BLaER1 (cell line): Measurements from ENCODE around the gene GORAB.

Experiments used
- H3K27ac ChIP-seq: shearing (Covaris generic); formaldehyde crosslinking; 2 replicates; pipeline ENCODE4 v1.8.1; 2022
- H3K27me3 ChIP-seq: shearing (Covaris generic); formaldehyde crosslinking; 2 replicates; pipeline ENCODE4 v1.8.1; 2022
- H3K36me3 ChIP-seq: shearing (Covaris generic); formaldehyde crosslinking; 2 replicates; pipeline ENCODE4 v1.8.1; 2022
- H3K4me1 ChIP-seq: shearing (Covaris generic); formaldehyde crosslinking; 2 replicates; pipeline ENCODE4 v1.8.1; 2022
- H3K4me2 ChIP-seq: shearing (Covaris generic); formaldehyde crosslinking; 2 replicates; pipeline ENCODE4 v1.8.1; 2022
- H3K4me3 ChIP-seq: shearing (Covaris generic); formaldehyde crosslinking; 2 replicates; pipeline ENCODE4 v1.8.1; 2022
- H3K9ac ChIP-seq: shearing (Covaris generic); formaldehyde crosslinking; 2 replicates; pipeline ENCODE4 v1.8.1; 2022
- H3K9me3 ChIP-seq: shearing (Covaris generic); formaldehyde crosslinking; 2 replicates; pipeline ENCODE4 v1.8.1; 2022
- H4K20me1 ChIP-seq: shearing (Covaris generic); formaldehyde crosslinking; 2 replicates; pipeline ENCODE4 v1.8.1; 2022
- Cebpa-rat ChIP-seq: shearing (Covaris generic); IDR thresholded peaks from 2 replicates; pipeline ENCODE4 v1.8.1; 2022

The GORAB gene

GRCh38 chr1:170513138-170513537 is 18.8 kb upstream of the GORAB start:
- no peak overlapping the region for H3K4me3 ChIP-seq
- no peak overlapping the region for H3K9ac ChIP-seq
- no peaks in the 10 kb centered on the region for H3K27me3 ChIP-seq
- no peak overlapping the region for H3K4me2 ChIP-seq
- no peaks in the 10 kb centered on the region for H4K20me1 ChIP-seq
- no peak overlapping the region for H3K27ac ChIP-seq
- H3K4me1 ChIP-seq, result no peaks in the 10 kb centered on the region
- TF ChIP-seq Cebpa-rat, result no peak
- no peaks in the 10 kb centered on the region for H3K36me3 ChIP-seq
- H3K9me3 ChIP-seq, result no peaks in the 10 kb centered on the region

- no peaks in the 10 kb centered on the region for H3K27me3 ChIP-seq
- H3K4me1 ChIP-seq, result no peaks in the 10 kb centered on the region
- no peak overlapping the region for H3K27ac ChIP-seq
- no peak overlapping the region for H3K4me2 ChIP-seq
- no peak overlapping the region for H3K4me3 ChIP-seq
- no peak for TF ChIP-seq Cebpa-rat
- H4K20me1 ChIP-seq, result no peaks in the 10 kb centered on the region
- no peaks in the 10 kb centered on the region for H3K9me3 ChIP-seq
- H3K9ac ChIP-seq, result no peak overlapping the region
- H3K36me3 ChIP-seq, result no peaks in the 10 kb centered on the region
Observed at GRCh38 chr1:170518185-170518834, 13.7 kb upstream of the GORAB start.

DNA sequence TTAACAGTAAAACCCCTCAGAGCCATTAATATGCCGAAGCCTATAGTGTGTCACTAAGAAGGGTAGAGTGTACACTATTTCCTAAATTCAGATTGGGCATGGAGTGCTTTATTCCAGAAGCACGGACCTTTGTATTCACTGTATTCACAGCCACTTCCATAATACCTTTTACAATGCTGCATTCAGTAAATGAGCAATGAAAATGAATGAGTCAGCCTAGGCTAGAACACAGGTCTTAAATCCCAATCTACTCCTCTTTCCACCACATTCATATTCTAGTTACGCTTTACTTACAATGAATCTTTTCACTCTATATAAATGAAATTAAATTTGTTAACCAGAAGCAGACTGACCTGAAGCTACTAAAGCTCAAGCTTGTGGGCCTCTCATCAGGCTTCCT is 13.0 kb upstream of the GORAB start:
- no peaks in the 10 kb centered on the region for H3K27me3 ChIP-seq
- no peaks in the 10 kb centered on the region for H3K36me3 ChIP-seq
- H3K4me2 ChIP-seq, result no peak overlapping the region
- H3K4me1 ChIP-seq, result no peaks in the 10 kb centered on the region
- no peaks in the 10 kb centered on the region for H3K9me3 ChIP-seq
- no peak overlapping the region for H3K4me3 ChIP-seq
- no peak overlapping the region for H3K9ac ChIP-seq
- TF ChIP-seq Cebpa-rat, result no peak
- H3K27ac ChIP-seq, result no peak overlapping the region
- H4K20me1 ChIP-seq, result no peaks in the 10 kb centered on the region

- H3K4me1 ChIP-seq, result no peaks in the 10 kb centered on the region
- H3K4me2 ChIP-seq, result no peak overlapping the region
- H4K20me1 ChIP-seq, result no peaks in the 10 kb centered on the region
- H3K9ac ChIP-seq, result no peak overlapping the region
- H3K36me3 ChIP-seq, result no peaks in the 10 kb centered on the region
- TF ChIP-seq Cebpa-rat, result no peak
- H3K9me3 ChIP-seq, result no peaks in the 10 kb centered on the region
- no peaks in the 10 kb centered on the region for H3K27me3 ChIP-seq
- H3K4me3 ChIP-seq, result no peak overlapping the region
- H3K27ac ChIP-seq, result no peak overlapping the region
Observed at GRCh38 chr1:170520601-170521000, 11.4 kb upstream of the GORAB start.

GRCh38 chr1:170521818-170522217 is 10.1 kb upstream of the GORAB start:
- H3K4me1 ChIP-seq, result no peaks in the 10 kb centered on the region
- no peak overlapping the region for H3K27ac ChIP-seq
- H3K27me3 ChIP-seq, result no peaks in the 10 kb centered on the region
- no peaks in the 10 kb centered on the region for H3K9me3 ChIP-seq
- TF ChIP-seq Cebpa-rat, result no peak
- no peak overlapping the region for H3K9ac ChIP-seq
- H3K36me3 ChIP-seq, result no peaks in the 10 kb centered on the region
- no peak overlapping the region for H3K4me3 ChIP-seq
- H4K20me1 ChIP-seq, result no peaks in the 10 kb centered on the region
- H3K4me2 ChIP-seq, result no peak overlapping the region

DNA sequence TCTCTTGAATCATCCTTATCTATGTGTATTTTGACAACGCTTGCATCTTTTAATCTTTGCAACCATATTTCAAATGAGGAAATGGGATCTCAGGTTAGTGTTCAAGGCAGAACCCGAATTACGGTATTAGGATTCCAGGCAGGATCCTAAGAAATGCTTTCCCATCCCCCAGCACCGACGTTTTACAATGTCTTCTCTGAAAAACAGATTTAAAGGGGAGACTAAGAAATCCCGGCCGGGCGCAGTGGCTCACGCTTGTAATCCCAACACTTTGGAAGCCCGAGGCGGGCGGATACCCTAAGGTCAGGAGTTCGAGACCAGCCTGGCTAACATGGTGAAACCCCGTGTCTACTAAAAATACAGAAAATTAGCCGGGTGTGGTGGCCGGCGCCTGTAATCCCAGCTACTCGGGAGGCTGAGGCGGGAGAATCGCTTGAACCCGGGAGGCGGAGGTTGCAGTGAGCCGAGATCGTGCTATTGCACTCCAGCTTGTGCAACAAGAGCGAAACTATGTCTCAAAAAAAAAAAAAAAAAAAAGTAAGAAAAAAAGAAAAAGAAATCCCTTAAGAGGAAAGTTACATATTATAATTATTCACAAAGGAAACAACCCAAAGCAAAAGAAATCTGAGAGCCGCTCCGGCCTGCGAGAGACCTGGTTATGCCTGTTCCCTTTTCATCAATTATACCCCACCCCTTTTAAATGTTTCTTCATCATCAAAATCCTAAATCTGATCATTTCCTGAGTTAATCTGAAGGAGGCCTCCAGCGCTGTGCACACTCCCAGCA is 801 bp upstream of the GORAB start:
- H3K9ac ChIP-seq, result peak overlapping the region; percentile 91
- no peaks in the 10 kb centered on the region for H3K9me3 ChIP-seq
- H3K27ac ChIP-seq, result peak overlapping the region; percentile 93
- 0 out of 2 replicates have a peak, but pooled peaks cover 4% of the 10 kb centered on the region for H3K36me3 ChIP-seq
- no peaks in the 10 kb centered on the region for H3K27me3 ChIP-seq
- H3K4me3 ChIP-seq, result peak overlapping the region; percentile 77
- no peaks in the 10 kb centered on the region for H4K20me1 ChIP-seq
- peak overlapping the region; percentile 68 for H3K4me2 ChIP-seq
- no peak for TF ChIP-seq Cebpa-rat
- peaks cover 16% of the 10 kb centered on the region for H3K4me1 ChIP-seq

DNA sequence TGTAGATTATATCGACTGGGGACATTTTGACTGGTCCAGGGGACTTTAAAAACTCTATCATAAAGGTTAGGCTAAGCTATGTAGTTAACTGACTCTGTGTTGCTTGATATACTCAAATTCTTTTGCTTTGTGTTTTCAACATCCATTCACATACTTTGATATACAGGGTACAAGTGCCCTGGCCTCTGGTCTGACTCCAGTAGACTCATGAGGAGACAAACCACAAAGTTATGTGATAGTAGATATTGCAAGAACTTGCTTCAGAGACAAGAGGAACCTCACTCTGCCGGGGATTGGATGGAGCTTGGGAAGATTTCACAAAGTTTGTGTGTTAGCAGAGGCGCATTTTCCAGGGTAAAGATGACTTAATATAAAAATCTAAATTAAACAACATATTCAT is 1.3 kb downstream of the GORAB start:
- Histone ChIP-seq H3K9ac (no peak overlapping the region), H3K27ac (no peak overlapping the region), H3K36me3 (peaks cover 4% of the 10 kb centered on the region; the same call in 1 of the 2 replicates), H3K4me3 (peak overlapping the region; percentile 77), H3K9me3 (no peaks in the 10 kb centered on the region), H3K27me3 (no peaks in the 10 kb centered on the region), H4K20me1 (peaks cover 7% of the 10 kb centered on the region; the same call in 1 of the 2 replicates), H3K4me1 (peaks cover 16% of the 10 kb centered on the region), H3K4me2 (peak overlapping the region; percentile 70)
- TF ChIP-seq Cebpa-rat, result no peak

- no peaks in the 10 kb centered on the region for H3K27me3 ChIP-seq
- H3K4me1 ChIP-seq, result peaks cover 16% of the 10 kb centered on the region
- H3K27ac ChIP-seq, result no peak overlapping the region
- no peak overlapping the region for H3K4me3 ChIP-seq
- TF ChIP-seq Cebpa-rat, result no peak
- no peaks in the 10 kb centered on the region for H3K9me3 ChIP-seq
- H3K36me3 ChIP-seq, result peaks cover 18% of the 10 kb centered on the region
- H4K20me1 ChIP-seq, result peaks cover 7% of the 10 kb centered on the region; the same call in 1 of the 2 replicates
- no peak overlapping the region for H3K4me2 ChIP-seq
- H3K9ac ChIP-seq, result no peak overlapping the region
Observed at GRCh38 chr1:170534626-170535147, 2.7 kb downstream of the GORAB start.

DNA sequence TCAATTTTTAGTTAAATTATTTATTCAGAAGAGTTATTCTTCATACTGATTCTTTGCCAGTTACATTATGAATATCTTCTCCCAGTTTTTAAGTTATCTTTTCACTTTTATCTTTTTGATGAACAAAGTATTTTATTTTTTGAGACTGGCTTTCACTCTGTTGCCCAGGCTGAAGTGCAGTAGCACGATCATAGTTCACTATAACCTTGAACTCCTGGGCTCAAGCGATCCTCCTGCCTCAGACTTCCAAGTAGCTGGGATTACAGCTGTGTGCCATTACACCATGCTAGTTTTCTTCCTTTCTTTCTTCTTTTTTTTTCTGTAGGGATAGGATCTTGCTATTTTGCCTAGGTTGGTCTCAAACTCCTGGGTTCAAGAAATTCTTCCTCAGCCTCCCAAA is 3.5 kb downstream of the GORAB start:
- no peak overlapping the region for H3K9ac ChIP-seq
- no peak overlapping the region for H3K4me2 ChIP-seq
- H3K27ac ChIP-seq, result no peak overlapping the region
- no peaks in the 10 kb centered on the region for H3K27me3 ChIP-seq
- no peak for TF ChIP-seq Cebpa-rat
- no peaks in the 10 kb centered on the region for H3K9me3 ChIP-seq
- H4K20me1 ChIP-seq, result peaks cover 7% of the 10 kb centered on the region; the same call in 1 of the 2 replicates
- H3K4me1 ChIP-seq, result peaks cover 16% of the 10 kb centered on the region
- no peak overlapping the region for H3K4me3 ChIP-seq
- peaks cover 26% of the 10 kb centered on the region for H3K36me3 ChIP-seq

- Histone ChIP-seq H3K4me3 (no peak overlapping the region), H3K36me3 (peaks cover 42% of the 10 kb centered on the region), H3K27me3 (no peaks in the 10 kb centered on the region), H3K4me1 (peaks cover 11% of the 10 kb centered on the region), H3K4me2 (no peak overlapping the region), H3K27ac (no peak overlapping the region), H3K9ac (no peak overlapping the region), H3K9me3 (no peaks in the 10 kb centered on the region), H4K20me1 (peaks cover 7% of the 10 kb centered on the region; the same call in 1 of the 2 replicates)
- TF ChIP-seq Cebpa-rat, result no peak
Observed at GRCh38 chr1:170536924-170537551, 5.1 kb downstream of the GORAB start.
